ENCODE measurements around the gene B4GALNT3. TPM values are rescaled to one million over a fixed set of nuclear protein-coding genes. Genes with fewer than 3 reads are reported as not detected.

Gene B4GALNT3
- total and polyA plus RNA-seq, 2 experiments from 2014 or later = 4.4 to 13.9 TPM

GRCh38 chr12:565589-566105 is 105.9 kb downstream of the B4GALNT3 start:
- H3K9me2 ChIP-seq (replicated peaks; ENCODE audit: insufficient read depth) = no peaks in the 10 kb centered on the region
- DNase-seq (ENCODE audit: low spot score) = no peak
- TF ChIP-seq CTCF (IDR thresholded peaks at IDR 0.05; ENCODE audit: poor library complexity) (no peak), EZH2 (IDR thresholded peaks at IDR 0.05; ENCODE audit: borderline replicate concordance) (no peak), EZH2phosphoT487 (IDR thresholded peaks at IDR 0.05; ENCODE audit: low read depth, severe bottlenecking, unreplicated experiment) (no peak)
- no peak overlapping the region for H3K4me2 ChIP-seq
- H3K36me3 ChIP-seq (replicated peaks; ENCODE audit: insufficient read depth, low read depth) = no peaks in the 10 kb centered on the region
- 98% methylated on average over 21 of the region's 21 CpGs for WGBS (ENCODE audit: low lambda C conversion rate, missing lambda C conversion rate)
- peaks cover 10% of the 10 kb centered on the region for H3K4me1 ChIP-seq (ENCODE audit: insufficient read depth)
- H2AFZ ChIP-seq = no peak overlapping the region
- H3K27me3 ChIP-seq = no peaks in the 10 kb centered on the region
- H3K4me3 ChIP-seq = no peak overlapping the region
- no peak overlapping the region for H3K27ac ChIP-seq
- H4K20me1 ChIP-seq (ENCODE audit: insufficient read depth, poor library complexity, severe bottlenecking) = no peaks in the 10 kb centered on the region
- no peaks in the 10 kb centered on the region for H3K9me3 ChIP-seq (ENCODE audit: low read depth)
- no peaks in the 10 kb centered on the region for H3K79me2 ChIP-seq

- peak overlapping the region; percentile 95 for H3K4me2 ChIP-seq
- peak; percentile 44 for DNase-seq (ENCODE audit: low spot score)
- TF ChIP-seq EZH2 (IDR thresholded peaks at IDR 0.05; ENCODE audit: borderline replicate concordance) (no peak), CTCF (IDR thresholded peaks at IDR 0.05; ENCODE audit: poor library complexity) (no peak), EZH2phosphoT487 (IDR thresholded peaks at IDR 0.05; ENCODE audit: low read depth, severe bottlenecking, unreplicated experiment) (no peak)
- peak overlapping the region; percentile 10 for H3K27ac ChIP-seq
- no peaks in the 10 kb centered on the region for H3K79me2 ChIP-seq
- H3K9me3 ChIP-seq (ENCODE audit: low read depth) = no peaks in the 10 kb centered on the region
- no peaks in the 10 kb centered on the region for H3K36me3 ChIP-seq (replicated peaks; ENCODE audit: insufficient read depth, low read depth)
- H3K4me3 ChIP-seq = no peak overlapping the region
- H3K4me1 ChIP-seq (ENCODE audit: insufficient read depth) = peaks cover 26% of the 10 kb centered on the region
- H3K27me3 ChIP-seq = no peaks in the 10 kb centered on the region
- WGBS (ENCODE audit: low lambda C conversion rate, missing lambda C conversion rate) = 62% methylated on average over 6 of the region's 6 CpGs
- no peak overlapping the region for H2AFZ ChIP-seq
- no peaks in the 10 kb centered on the region for H3K9me2 ChIP-seq (replicated peaks; ENCODE audit: insufficient read depth)
- no peaks in the 10 kb centered on the region for H4K20me1 ChIP-seq (ENCODE audit: insufficient read depth, poor library complexity, severe bottlenecking)
Observed at GRCh38 chr12:568486-568885, 108.7 kb downstream of the B4GALNT3 start.

- Histone ChIP-seq H3K9me2 (replicated peaks; ENCODE audit: insufficient read depth) (no peaks in the 10 kb centered on the region), H4K20me1 (ENCODE audit: insufficient read depth, poor library complexity, severe bottlenecking) (no peaks in the 10 kb centered on the region), H3K9me3 (ENCODE audit: low read depth) (no peaks in the 10 kb centered on the region), H3K4me3 (no peak overlapping the region), H3K79me2 (no peaks in the 10 kb centered on the region), H3K27me3 (no peaks in the 10 kb centered on the region), H3K27ac (no peak overlapping the region), H3K4me1 (ENCODE audit: insufficient read depth) (peaks cover 26% of the 10 kb centered on the region), H3K4me2 (peak overlapping the region; percentile 95), H2AFZ (peak overlapping the region; percentile 76), H3K36me3 (replicated peaks; ENCODE audit: insufficient read depth, low read depth) (no peaks in the 10 kb centered on the region)
- WGBS (ENCODE audit: low lambda C conversion rate, missing lambda C conversion rate) = 87% methylated on average over 6 of the region's 6 CpGs
- no peak for TF ChIP-seq EZH2phosphoT487 (IDR thresholded peaks at IDR 0.05; ENCODE audit: low read depth, severe bottlenecking, unreplicated experiment)
- no peak for TF ChIP-seq CTCF (IDR thresholded peaks at IDR 0.05; ENCODE audit: poor library complexity)
- no peak for TF ChIP-seq EZH2 (IDR thresholded peaks at IDR 0.05; ENCODE audit: borderline replicate concordance)
- DNase-seq (ENCODE audit: low spot score) = no peak
Observed at GRCh38 chr12:569091-569676, 109.4 kb downstream of the B4GALNT3 start.

All from hepatocyte (in vitro differentiated cells).